Endothelial cell of umbilical vein (primary cell): Measurements from ENCODE around the gene SLC22A23. TPM values are rescaled to one million over a fixed set of nuclear protein-coding genes. Genes with fewer than 3 reads are reported as not detected.

ENCODE experiments used
- BruUV-seq: library from RNA; stranded (reverse); fragments of 400-500 nt; replicated peaks from 2 replicates; lab custom pipeline; 2021; lab: Mats Ljungman, UMichigan
- CTCF ChIA-PET: fragments of 300-600, 350-600 bp; sonication (Branson Sonifier 250); formaldehyde crosslinking; loops from one replicate; lab custom pipeline; 2021; ENCODE audit warnings: antibody characterized with exemption, inconsistent platforms; lab: Charles Lee
- POLR2A ChIA-PET: fragments of 300-600, 350-600 bp; sonication (Branson Sonifier 250); formaldehyde crosslinking; loops from one replicate; lab custom pipeline; 2021; ENCODE audit warnings: antibody characterized with exemption, inconsistent platforms; lab: Charles Lee
- DNase-seq: peaks from one replicate; pipeline ENCODE4 v3.0.0-alpha.2; 2011; ENCODE audit warnings: low read depth, low spot score
- FAIRE-seq: peaks from 2 replicates; lab custom pipeline; 2011; peaks lifted over from hg19 to GRCh38; lab: Jason Lieb, UNC
- H2AFZ ChIP-seq: 2 replicates; pipeline ENCODE4 v1.6.0; 2012; ENCODE audit warnings: low read depth, low read length, control low read depth, inconsistent platforms
- H3K27ac ChIP-seq: 2 replicates; pipeline ENCODE4 v1.5.1; 2011; ENCODE audit warnings: low read depth, mild to moderate bottlenecking, control low read depth, low read length, moderate library complexity; ENCODE audit not compliant: insufficient read depth
- H3K27me3 ChIP-seq, 2 experiments: 2 replicates each; pipeline versions ENCODE4 v1.6.0 to v1.6.1; 2011; ENCODE audit warnings: low read length in 2 of 2, mixed read lengths in 1 of 2; ENCODE audit not compliant: control insufficient read depth in 2 of 2, insufficient read depth in 2 of 2
- H3K36me3 ChIP-seq, 2 experiments: 2 replicates in 1 of 2; 3 replicates in 1 of 2; pipeline ENCODE4 v1.5.1; 2011; ENCODE audit warnings: low read length in 2 of 2, mild to moderate bottlenecking in 1 of 2, moderate library complexity in 1 of 2; ENCODE audit not compliant: control insufficient read depth in 2 of 2, insufficient read depth in 2 of 2; ENCODE audit errors: extremely low read depth in 1 of 2
- H3K4me1 ChIP-seq: 3 replicates; pipeline ENCODE4 v1.5.1; 2011; ENCODE audit warnings: mild to moderate bottlenecking, low read length; ENCODE audit not compliant: control insufficient read depth, insufficient read depth; ENCODE audit errors: extremely low read depth
- H3K4me2 ChIP-seq: 2 replicates; pipeline ENCODE4 v1.6.1; 2011; ENCODE audit warnings: low read length, control low read depth, mixed read lengths; ENCODE audit not compliant: insufficient read depth
- H3K4me3 ChIP-seq, 3 experiments: fragments of 200-600 bp in 1 of 3; sonication (generic), shearing (Covaris generic) in 1 of 3; replicated peaks in 1 of 3; 2 replicates each; pipeline ENCODE4 v1.5.1; 2011 to 2016; ENCODE audit warnings: control low read depth in 3 of 3, low read length in 3 of 3, mild to moderate bottlenecking in 2 of 3, inconsistent platforms in 1 of 3, low read depth in 1 of 3, moderate library complexity in 1 of 3; ENCODE audit not compliant: insufficient read depth in 1 of 3
- H3K79me2 ChIP-seq: 2 replicates; pipeline ENCODE4 v1.6.0; 2012; ENCODE audit warnings: low read length, inconsistent platforms; ENCODE audit not compliant: control insufficient read depth, insufficient read depth
- H3K9ac ChIP-seq: replicated peaks from 2 replicates; pipeline ENCODE3; 2011; ENCODE audit warnings: low read length, control low read depth; ENCODE audit not compliant: insufficient read depth; ENCODE audit errors: extremely low read depth
- H3K9me1 ChIP-seq: replicated peaks from 3 replicates; pipeline ENCODE4 v1.6.0; 2011; ENCODE audit warnings: mild to moderate bottlenecking, low read length; ENCODE audit not compliant: control insufficient read depth, insufficient read depth; ENCODE audit errors: extremely low read depth
- H3K9me3 ChIP-seq: replicated peaks from 2 replicates; pipeline ENCODE4 v1.5.1; 2012; ENCODE audit warnings: low read length, inconsistent platforms; ENCODE audit not compliant: control insufficient read depth, insufficient read depth
- H4K20me1 ChIP-seq: replicated peaks from 2 replicates; pipeline ENCODE3; 2011; ENCODE audit warnings: mild to moderate bottlenecking, low read length; ENCODE audit not compliant: control insufficient read depth, insufficient read depth; ENCODE audit errors: extremely low read depth
- EZH2 ChIP-seq: IDR thresholded peaks from 2 replicates; pipeline ENCODE4 v1.6.1; 2012; ENCODE audit warnings: borderline replicate concordance, low read depth, mild to moderate bottlenecking, moderate library complexity, low read length, inconsistent platforms; ENCODE audit not compliant: severe bottlenecking
- FOS ChIP-seq: IDR thresholded peaks from 2 replicates; pipeline ENCODE4 v1.6.1; 2011; ENCODE audit warnings: mild to moderate bottlenecking, low read length, moderate library complexity, borderline replicate concordance; ENCODE audit not compliant: insufficient read depth
- GATA2 ChIP-seq: IDR thresholded peaks from 2 replicates; pipeline ENCODE4 v1.7.0; 2011; ENCODE audit warnings: low read depth, mild to moderate bottlenecking, moderate library complexity, mixed read lengths, low read length; ENCODE audit not compliant: insufficient read length, insufficient read depth
- JUN ChIP-seq: IDR thresholded peaks from 2 replicates; pipeline ENCODE4 v1.6.1; 2011; ENCODE audit warnings: borderline replicate concordance, low read depth; ENCODE audit not compliant: insufficient read length, insufficient read depth
- MAX ChIP-seq: IDR thresholded peaks from 2 replicates; pipeline ENCODE4 v1.6.1; 2011; ENCODE audit not compliant: insufficient read depth, insufficient read length
- MYC ChIP-seq: IDR thresholded peaks from one replicate; pipeline ENCODE4 v1.6.1; 2011; ENCODE audit warnings: mild to moderate bottlenecking, low read depth, low read length
- POLR2A ChIP-seq: IDR thresholded peaks from 2 replicates; pipeline ENCODE4 v1.6.1; 2012; ENCODE audit warnings: low read depth, mild to moderate bottlenecking, control low read depth, low read length
- POLR2AphosphoS5 ChIP-seq: IDR thresholded peaks from 2 replicates; pipeline ENCODE4 v1.6.1; 2012; ENCODE audit warnings: low read depth, mild to moderate bottlenecking, control low read depth, low read length, moderate library complexity; ENCODE audit not compliant: insufficient read depth
- dilution Hi-C: fragments of 300-500 bp; cut with MboI; formaldehyde crosslinking; loops from one replicate; pipeline ENCODE4 v1.15.0; 2019; ENCODE audit warnings: low sequenced_read_pairs; ENCODE audit not compliant: extremely low pct_ligation_motif_present
- intact Hi-C: fragments of 100-400 bp; cut with micrococcal nuclease; formaldehyde crosslinking; loops from one replicate; pipeline ENCODE4 v1.10.0; 2022
- polyA plus RNA-seq, 4 experiments: library from polyadenylated mRNA; depleted of rRNA in 3 of 4; stranded (reverse) in 3 of 4; unstranded in 1 of 4; fragments of >200 nt; gene quantifications; 2 replicates each; pipeline versions ENCODE4 v1.2.1 to v1.2.3, GENCODE V29; 2011 to 2012; ENCODE audit warnings: missing spikeins in 1 of 4
- total RNA-seq: library from RNA; stranded (reverse); gene quantifications from 2 replicates; pipeline ENCODE4 v1.2.3, GENCODE V29; 2021
- TF ChIP-seq, protein P1 (sequence below), 2 donors: IDR thresholded peaks; 1 replicate in 1 of 2; 2 replicates in 1 of 2; pipeline ENCODE4 v1.5.1; 2011; ENCODE audit warnings: low read length in 2 of 2, mild to moderate bottlenecking in 2 of 2, moderate library complexity in 2 of 2, control low read depth in 1 of 2, inconsistent platforms in 1 of 2, low read depth in 1 of 2; ENCODE audit not compliant: insufficient read depth in 1 of 2; ENCODE audit errors: extremely low read depth in 1 of 2

Gene SLC22A23
- total and polyA plus RNA-seq, 2 donors (not counting 3 experiments of a cell fraction or from before 2014, with no cell fraction given), result 4.2 to 14.3 TPM

- H3K4me1 ChIP-seq, result no peaks in the 10 kb centered on the region
- H3K9me3 ChIP-seq, result no peaks in the 10 kb centered on the region
- H3K27ac ChIP-seq, result no peak overlapping the region
- dilution Hi-C loops, result no loop called here
- TF ChIP-seq MAX (no peak), GATA2 (no peak), EZH2 (no peak), POLR2A (no peak), JUN (no peak), MYC (no peak), POLR2AphosphoS5 (no peak), FOS (no peak)
- TF ChIP-seq, protein P1, sequence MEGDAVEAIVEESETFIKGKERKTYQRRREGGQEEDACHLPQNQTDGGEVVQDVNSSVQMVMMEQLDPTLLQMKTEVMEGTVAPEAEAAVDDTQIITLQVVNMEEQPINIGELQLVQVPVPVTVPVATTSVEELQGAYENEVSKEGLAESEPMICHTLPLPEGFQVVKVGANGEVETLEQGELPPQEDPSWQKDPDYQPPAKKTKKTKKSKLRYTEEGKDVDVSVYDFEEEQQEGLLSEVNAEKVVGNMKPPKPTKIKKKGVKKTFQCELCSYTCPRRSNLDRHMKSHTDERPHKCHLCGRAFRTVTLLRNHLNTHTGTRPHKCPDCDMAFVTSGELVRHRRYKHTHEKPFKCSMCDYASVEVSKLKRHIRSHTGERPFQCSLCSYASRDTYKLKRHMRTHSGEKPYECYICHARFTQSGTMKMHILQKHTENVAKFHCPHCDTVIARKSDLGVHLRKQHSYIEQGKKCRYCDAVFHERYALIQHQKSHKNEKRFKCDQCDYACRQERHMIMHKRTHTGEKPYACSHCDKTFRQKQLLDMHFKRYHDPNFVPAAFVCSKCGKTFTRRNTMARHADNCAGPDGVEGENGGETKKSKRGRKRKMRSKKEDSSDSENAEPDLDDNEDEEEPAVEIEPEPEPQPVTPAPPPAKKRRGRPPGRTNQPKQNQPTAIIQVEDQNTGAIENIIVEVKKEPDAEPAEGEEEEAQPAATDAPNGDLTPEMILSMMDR (IDR thresholded peaks at IDR 0.05; ENCODE audit: extremely low read depth in 1 of 2, insufficient read depth in 1 of 2, low read depth in 1 of 2, low read length in 2 of 2), result no peak
- POLR2A ChIA-PET, result no interaction called here
- H3K9ac ChIP-seq, result no peak overlapping the region
- H3K79me2 ChIP-seq, result no peaks in the 10 kb centered on the region
- H3K4me3 ChIP-seq, result no peak overlapping the region
- H2AFZ ChIP-seq, result no peak overlapping the region
- no peaks in the 10 kb centered on the region for H3K9me1 ChIP-seq
- DNase-seq, result no peak
- no TSS peak for BruUV-seq
- CTCF ChIA-PET, result interaction anchor here (1.2 kb wide), 1 partner anchor 8 kb away, joined by 3 read pairs; no protein-coding TSS in a partner anchor
- H4K20me1 ChIP-seq, result no peaks in the 10 kb centered on the region
- H3K27me3 ChIP-seq, result no peaks in the 10 kb centered on the region
- no peak overlapping the region for H3K4me2 ChIP-seq
- intact Hi-C loops, result no loop called here
- FAIRE-seq, result no peak
- H3K36me3 ChIP-seq, result no peaks in the 10 kb centered on the region
Observed at GRCh38 chr6:3367630-3368029, 89.2 kb downstream of the SLC22A23 start.
